Tibial artery (tissue), 4 donors: ENCODE measurements around the gene FAM240A.

Experiments used
- DNase-seq, 2 donors: peaks; one replicate each; pipeline ENCODE4 v3.0.0-alpha.2; 2019
- H3K27ac ChIP-seq, 2 donors: fragments of 200-600 bp; sonication (generic) in 1 of 2; 1 replicate in 1 of 2; 2 replicates in 1 of 2; pipeline ENCODE4 v1.5.1; 2018 to 2019; ENCODE audit warnings: mild to moderate bottlenecking in 1 of 2
- H3K27me3 ChIP-seq, 2 donors: fragments of 200-600 bp; sonication (generic) in 1 of 2; one replicate each; pipeline versions ENCODE4 v1.5.1 to v1.6.0; 2016 to 2019
- H3K36me3 ChIP-seq, 3 donors: fragments of 200-600 bp; sonication (generic) in 2 of 3; one replicate each; pipeline ENCODE4 v1.5.1; 2016 to 2019; ENCODE audit warnings: mild to moderate bottlenecking in 2 of 3
- H3K4me1 ChIP-seq, 4 donors: fragments of 200-600 bp; sonication (generic) in 2 of 4; 1 replicate in 3 of 4; 2 replicates in 1 of 4; pipeline ENCODE4 v1.5.1; 2016 to 2019
- H3K4me3 ChIP-seq, 2 donors: fragments of 200-600 bp; sonication (generic) in 1 of 2; 1 replicate in 1 of 2; 2 replicates in 1 of 2; pipeline ENCODE4 v1.5.1; 2018 to 2019; ENCODE audit warnings: mild to moderate bottlenecking in 2 of 2
- H3K9me3 ChIP-seq, 3 donors: fragments of 200-600 bp; sonication (generic) in 1 of 3; one replicate each; pipeline ENCODE4 v1.5.1; 2016 to 2019
- intact Hi-C: fragments of 100-400 bp; cut with DNase I; formaldehyde crosslinking; loops from one replicate; pipeline ENCODE4 v1.15.0; 2023; ENCODE audit warnings: low total_unique reads
- TF ChIP-seq, protein P1 (sequence below), 2 experiments: fragments of 200-600 bp in 1 of 2; fragments of 450-650 bp in 1 of 2; IDR thresholded peaks; one replicate each; pipeline ENCODE4 v1.5.1; 2017 to 2019; ENCODE audit warnings: antibody characterized with exemption in 2 of 2, mild to moderate bottlenecking in 1 of 2, moderate library complexity in 1 of 2

FAM240A gene

GRCh38 chr3:46593979-46594378 is 18.3 kb upstream of the FAM240A start:
- no peaks in the 10 kb centered on the region for H3K9me3 ChIP-seq
- TF ChIP-seq, protein P1, sequence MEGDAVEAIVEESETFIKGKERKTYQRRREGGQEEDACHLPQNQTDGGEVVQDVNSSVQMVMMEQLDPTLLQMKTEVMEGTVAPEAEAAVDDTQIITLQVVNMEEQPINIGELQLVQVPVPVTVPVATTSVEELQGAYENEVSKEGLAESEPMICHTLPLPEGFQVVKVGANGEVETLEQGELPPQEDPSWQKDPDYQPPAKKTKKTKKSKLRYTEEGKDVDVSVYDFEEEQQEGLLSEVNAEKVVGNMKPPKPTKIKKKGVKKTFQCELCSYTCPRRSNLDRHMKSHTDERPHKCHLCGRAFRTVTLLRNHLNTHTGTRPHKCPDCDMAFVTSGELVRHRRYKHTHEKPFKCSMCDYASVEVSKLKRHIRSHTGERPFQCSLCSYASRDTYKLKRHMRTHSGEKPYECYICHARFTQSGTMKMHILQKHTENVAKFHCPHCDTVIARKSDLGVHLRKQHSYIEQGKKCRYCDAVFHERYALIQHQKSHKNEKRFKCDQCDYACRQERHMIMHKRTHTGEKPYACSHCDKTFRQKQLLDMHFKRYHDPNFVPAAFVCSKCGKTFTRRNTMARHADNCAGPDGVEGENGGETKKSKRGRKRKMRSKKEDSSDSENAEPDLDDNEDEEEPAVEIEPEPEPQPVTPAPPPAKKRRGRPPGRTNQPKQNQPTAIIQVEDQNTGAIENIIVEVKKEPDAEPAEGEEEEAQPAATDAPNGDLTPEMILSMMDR (IDR thresholded peaks at IDR 0.05), result no peak
- DNase-seq, result no peak
- H3K4me3 ChIP-seq, result no peak overlapping the region
- no peaks in the 10 kb centered on the region for H3K36me3 ChIP-seq
- H3K27me3 ChIP-seq, result no peaks in the 10 kb centered on the region
- no peaks in the 10 kb centered on the region for H3K4me1 ChIP-seq
- intact Hi-C loops, result no loop called here
- no peak overlapping the region for H3K27ac ChIP-seq

GRCh38 chr3:46594723-46595122 is 17.6 kb upstream of the FAM240A start:
- no peaks in the 10 kb centered on the region for H3K36me3 ChIP-seq
- H3K4me3 ChIP-seq, result no peak overlapping the region
- H3K27ac ChIP-seq, result no peak overlapping the region
- H3K27me3 ChIP-seq, result no peaks in the 10 kb centered on the region
- DNase-seq, result no peak
- H3K9me3 ChIP-seq, result no peaks in the 10 kb centered on the region
- H3K4me1 ChIP-seq, result no peaks in the 10 kb centered on the region
- TF ChIP-seq, protein P1 (IDR thresholded peaks at IDR 0.05), result no peak
- intact Hi-C loops, result no loop called here

DNA sequence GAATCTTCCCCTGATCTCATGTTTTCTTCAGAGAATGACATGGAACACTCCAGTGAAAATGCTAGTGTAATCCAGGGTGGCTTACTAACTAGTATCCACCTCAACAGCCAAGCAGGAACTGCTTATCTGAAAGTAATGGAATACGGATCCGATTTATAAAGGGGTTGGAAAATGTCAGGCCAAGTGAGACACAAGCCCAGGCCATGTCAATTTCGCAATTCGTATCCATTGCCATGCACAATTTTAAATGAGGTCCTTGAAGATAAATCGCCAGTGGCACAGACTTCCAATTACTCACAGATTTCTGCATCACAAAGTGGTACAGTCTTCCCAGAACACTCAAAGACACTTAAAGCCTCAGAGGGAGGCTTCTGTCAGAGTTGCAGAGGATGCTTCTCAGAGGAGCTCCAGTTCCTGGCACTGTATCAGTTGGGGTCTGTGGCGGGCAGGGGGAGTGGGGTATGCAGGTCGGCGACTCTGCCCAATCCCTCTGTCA is 16.5 kb upstream of the FAM240A start:
- no peaks in the 10 kb centered on the region for H3K9me3 ChIP-seq
- no peak overlapping the region for H3K27ac ChIP-seq
- intact Hi-C loops, result no loop called here
- DNase-seq, result no peak
- no peaks in the 10 kb centered on the region for H3K36me3 ChIP-seq
- H3K4me1 ChIP-seq, result no peaks in the 10 kb centered on the region
- TF ChIP-seq, protein P1 (IDR thresholded peaks at IDR 0.05), result no peak
- no peak overlapping the region for H3K4me3 ChIP-seq
- H3K27me3 ChIP-seq, result no peaks in the 10 kb centered on the region

GRCh38 chr3:46599590-46599989 is 12.7 kb upstream of the FAM240A start:
- H3K9me3 ChIP-seq, result no peaks in the 10 kb centered on the region
- TF ChIP-seq, protein P1 (IDR thresholded peaks at IDR 0.05), result no peak
- no peak overlapping the region for H3K27ac ChIP-seq
- DNase-seq, result no peak
- H3K27me3 ChIP-seq, result no peaks in the 10 kb centered on the region
- H3K36me3 ChIP-seq, result no peaks in the 10 kb centered on the region
- intact Hi-C loops, result no loop called here
- H3K4me3 ChIP-seq, result no peak overlapping the region
- H3K4me1 ChIP-seq, result no peaks in the 10 kb centered on the region

GRCh38 chr3:46603446-46604046 is 8.8 kb upstream of the FAM240A start:
- Histone ChIP-seq H3K27ac (no peak overlapping the region), H3K27me3 (no peaks in the 10 kb centered on the region), H3K4me1 (no peaks in the 10 kb centered on the region), H3K9me3 (no peaks in the 10 kb centered on the region), H3K36me3 (no peaks in the 10 kb centered on the region), H3K4me3 (no peak overlapping the region)
- DNase-seq, result no peak
- intact Hi-C loops, result no loop called here
- TF ChIP-seq, protein P1 (IDR thresholded peaks at IDR 0.05), result no peak

GRCh38 chr3:46604127-46604526 is 8.2 kb upstream of the FAM240A start:
- no peaks in the 10 kb centered on the region for H3K36me3 ChIP-seq
- TF ChIP-seq, protein P1 (IDR thresholded peaks at IDR 0.05), result no peak
- no peaks in the 10 kb centered on the region for H3K4me1 ChIP-seq
- H3K27ac ChIP-seq, result no peak overlapping the region
- no peak for DNase-seq
- no peaks in the 10 kb centered on the region for H3K27me3 ChIP-seq
- H3K9me3 ChIP-seq, result no peaks in the 10 kb centered on the region
- no peak overlapping the region for H3K4me3 ChIP-seq
- intact Hi-C loops, result no loop called here
